Peyer's patch (tissue), 4 donors: Measurements from ENCODE around the gene JAM3.

ENCODE experiments used
- CTCF ChIP-seq, 6 experiments: fragments of 450-650 bp in 4 of 6; fragments of 200-600 bp in 2 of 6; sonication (generic) in 1 of 6; IDR thresholded peaks; one replicate each; pipeline ENCODE4 v1.5.1; 2017 to 2019; ENCODE audit warnings: antibody characterized with exemption in 6 of 6, mild to moderate bottlenecking in 3 of 6, moderate library complexity in 1 of 6
- POLR2A ChIP-seq, 2 donors: fragments of 450-650 bp; IDR thresholded peaks; one replicate each; pipeline ENCODE4 v1.5.1; 2017; ENCODE audit warnings: antibody characterized with exemption in 2 of 2, mild to moderate bottlenecking in 2 of 2, moderate library complexity in 2 of 2

- TF ChIP-seq POLR2A (IDR thresholded peaks at IDR 0.05) (no peak), CTCF (IDR thresholded peaks at IDR 0.05) (no peak)
Measured at GRCh38 chr11:134170177-134170918, 101.5 kb downstream of the JAM3 start.
